GM12878 (cell line): ENCODE data around the gene RPS6KL1. TPM values are rescaled to one million over a fixed set of nuclear protein-coding genes. Genes with fewer than 3 reads are reported as not detected.

Experiments used
- ATAC-seq: fragments of 200-7000 bp; cut with Tn5 transposase; 3 replicates; pipeline ENCODE4 v1.9.1; 2020; ENCODE audit warnings: mild to moderate bottlenecking, moderate library complexity
- BruUV-seq: library from RNA; stranded (reverse); fragments of 400-500 nt; replicated peaks from 2 replicates; lab custom pipeline; 2021; lab: Mats Ljungman, UMichigan
- CTCF ChIA-PET: fragments of 300-600 bp; sonication (Branson Sonifier 250); formaldehyde crosslinking; extraction: SDS; loops from one replicate; lab custom pipeline; 2021; ENCODE audit warnings: inconsistent platforms; lab: Yijun Ruan, JAX
- POLR2A ChIA-PET: fragments of 350-600 bp; formaldehyde crosslinking; extraction: SDS; loops from one replicate; lab custom pipeline; 2021; ENCODE audit warnings: inconsistent platforms; lab: Charles Lee
- RAD21 ChIA-PET: fragments of 300-600 bp; sonication (Branson Sonifier 250); formaldehyde crosslinking; loops from one replicate; lab custom pipeline; 2023; ENCODE audit warnings: antibody characterized with exemption; ENCODE audit not compliant: unreplicated experiment; lab: Charles Lee
- SMC1A ChIA-PET: fragments of 300-600 bp; sonication (Branson Sonifier 250); formaldehyde crosslinking; loops from one replicate; lab custom pipeline; 2023; ENCODE audit not compliant: unreplicated experiment, uncharacterized antibody; lab: Charles Lee
- DNase-seq: peaks from one replicate; pipeline ENCODE4 v3.0.0-alpha.2; 2011; ENCODE audit warnings: low read depth, low spot score
- FAIRE-seq: peaks from 3 replicates; lab custom pipeline; 2011; peaks lifted over from hg19 to GRCh38; lab: Jason Lieb, UNC
- H2AFZ ChIP-seq: 2 replicates; pipeline ENCODE4 v1.6.0; 2011; ENCODE audit warnings: low read depth, low read length, control low read depth; ENCODE audit not compliant: control insufficient read depth
- H3K27ac ChIP-seq: 2 replicates; pipeline ENCODE4 v1.5.1; 2011; ENCODE audit warnings: control low read depth; ENCODE audit not compliant: control insufficient read depth, insufficient read depth
- H3K27me3 ChIP-seq, 2 experiments: replicated peaks in 1 of 2; 2 replicates each; pipeline versions ENCODE4 v1.6.0 to v1.6.1; 2011; ENCODE audit warnings: low read length in 1 of 2; ENCODE audit not compliant: control insufficient read depth in 2 of 2, insufficient read depth in 2 of 2
- H3K36me3 ChIP-seq, 2 experiments: 2 replicates each; pipeline ENCODE4 v1.5.1; 2011; ENCODE audit warnings: low read length in 1 of 2; ENCODE audit not compliant: control insufficient read depth in 2 of 2, insufficient read depth in 2 of 2
- H3K4me1 ChIP-seq: 2 replicates; pipeline ENCODE4 v1.6.1; 2011; ENCODE audit warnings: mild to moderate bottlenecking, low read length, moderate library complexity, mixed read lengths; ENCODE audit not compliant: control insufficient read depth, insufficient read depth
- H3K4me2 ChIP-seq: 2 replicates; pipeline ENCODE4 v1.6.0; 2011; ENCODE audit warnings: control low read depth; ENCODE audit not compliant: control insufficient read depth, insufficient read depth
- H3K4me3 ChIP-seq: fragments of 200-600 bp; sonication (generic); 2 replicates; pipeline ENCODE4 v1.5.1; 2016
- H3K79me2 ChIP-seq: 2 replicates; pipeline ENCODE4 v1.6.0; 2011; ENCODE audit warnings: low read length; ENCODE audit not compliant: control insufficient read depth, insufficient read depth
- H3K9ac ChIP-seq: 2 replicates; pipeline ENCODE4 v1.8.0; 2011; ENCODE audit warnings: low read length, control low read depth, mixed read lengths; ENCODE audit not compliant: control insufficient read depth, insufficient read depth
- H3K9me3 ChIP-seq: replicated peaks from 3 replicates; pipeline ENCODE4 v1.5.1; 2011; ENCODE audit warnings: mild to moderate bottlenecking, low read length; ENCODE audit not compliant: control insufficient read depth, insufficient read depth
- H4K20me1 ChIP-seq: 2 replicates; pipeline ENCODE4 v1.6.0; 2011; ENCODE audit not compliant: control insufficient read depth, insufficient read depth
- CEBPB ChIP-seq, 2 experiments: fragments of 150-350 bp in 1 of 2; IDR thresholded peaks; 2 replicates each; pipeline ENCODE4 v1.6.1; 2012 to 2014; ENCODE audit warnings: low read depth in 2 of 2, low read length in 2 of 2, borderline replicate concordance in 1 of 2, inconsistent platforms in 1 of 2
- ESRRA ChIP-seq: IDR thresholded peaks from 2 replicates; pipeline ENCODE4 v1.6.1; 2012; ENCODE audit warnings: mild to moderate bottlenecking, low read length, improper control_type of control experiment
- KAT2A ChIP-seq: conservative IDR thresholded peaks from 2 replicates; pipeline ENCODE4 v1.6.1; 2011; ENCODE audit warnings: low read depth, low read length; ENCODE audit not compliant: control insufficient read depth
- KLF5 ChIP-seq: fragments of 450-650 bp; IDR thresholded peaks from 2 replicates; pipeline ENCODE4 v1.6.1; 2014; ENCODE audit warnings: mild to moderate bottlenecking; ENCODE audit not compliant: partially characterized antibody
- NBN ChIP-seq: fragments of 450-650 bp; IDR thresholded peaks from 2 replicates; pipeline ENCODE4 v1.6.1; 2016
- NFIC ChIP-seq: IDR thresholded peaks from 2 replicates; pipeline ENCODE4 v1.6.1; 2012; ENCODE audit warnings: low read depth, mild to moderate bottlenecking, inconsistent platforms, low read length, moderate library complexity
- POLR2AphosphoS5 ChIP-seq: IDR thresholded peaks from 2 replicates; pipeline ENCODE4 v1.6.1; 2011; ENCODE audit warnings: mild to moderate bottlenecking, low read length, inconsistent platforms
- SMAD1 ChIP-seq: fragments of 450-650 bp; IDR thresholded peaks from 2 replicates; pipeline ENCODE4 v1.6.1; 2018; ENCODE audit warnings: mild to moderate bottlenecking, low read depth; ENCODE audit not compliant: partially characterized antibody
- STAT3 ChIP-seq: IDR thresholded peaks from 2 replicates; pipeline ENCODE4 v1.6.1; 2011; ENCODE audit warnings: low read depth, low read length, improper control_type of control experiment
- ZNF384 ChIP-seq: IDR thresholded peaks from 2 replicates; pipeline ENCODE4 v1.6.1; 2012; ENCODE audit warnings: low read depth, mild to moderate bottlenecking, low read length, improper control_type of control experiment, borderline replicate concordance
- ZNF622 ChIP-seq: fragments of 450-650 bp; IDR thresholded peaks from 2 replicates; pipeline ENCODE4 v1.6.1; 2017; ENCODE audit warnings: mild to moderate bottlenecking, inconsistent platforms
- WGBS: methylation state at CpG from one replicate; pipeline ENCODE4 v1.1.6; 2016; ENCODE audit warnings: low lambda C conversion rate; ENCODE audit not compliant: insufficient replicate concordance, insufficient coverage; ENCODE audit errors: missing lambda C conversion rate; 5-methylcytosine and 5-hydroxymethylcytosine counted together
- in situ Hi-C: fragments of 300-500 bp; cut with MboI; formaldehyde crosslinking; loops from 9 replicates; pipeline ENCODE4 v1.14.3; 2018; ENCODE audit warnings: mixed read lengths
- intact Hi-C: fragments of 100-400 bp; cut with micrococcal nuclease; formaldehyde crosslinking; loops from one replicate; pipeline ENCODE4 v1.14.2; 2022; ENCODE audit not compliant: unreplicated experiment
- polyA plus RNA-seq, 11 experiments: library from polyadenylated mRNA; depleted of rRNA in 4 of 11; unstranded in 6 of 11; stranded (reverse) in 5 of 11; fragments of >200 nt; fragmentation: Nextera tagmentation in 4 of 11; fragmentation: Illumina TruSeq in 1 of 11; extraction: Ambion mirVana in 4 of 11; extraction: Trizol in 1 of 11; gene quantifications; 1 replicate in 1 of 11; 2 replicates in 10 of 11; pipeline versions ENCODE4 v1.2.1 to v1.2.3, GENCODE V29; 2011 to 2016; ENCODE audit warnings: inconsistent platforms in 2 of 11, missing spikeins in 2 of 11, low read depth in 1 of 11
- total RNA-seq, 4 experiments: library from RNA; depleted of rRNA in 3 of 4; stranded (reverse); fragments of >200 nt in 3 of 4; fragmentation: Illumina TruSeq in 1 of 4; extraction: Trizol in 1 of 4; gene quantifications; 2 replicates each; pipeline versions ENCODE4 v1.2.1 to v1.2.3, GENCODE V29; 2013 to 2021
- TF ChIP-seq, protein P1 (sequence below): IDR thresholded peaks from 2 replicates; pipeline ENCODE4 v1.6.1; 2012; ENCODE audit warnings: improper control_type of control experiment, low read depth, low read length; ENCODE audit not compliant: insufficient replicate concordance
- TF ChIP-seq, protein P2 (sequence below): fragments of 450-650 bp; IDR thresholded peaks from 2 replicates; pipeline ENCODE4 v1.6.1; 2017; ENCODE audit warnings: mild to moderate bottlenecking, low read depth, inconsistent platforms; ENCODE audit not compliant: poor library complexity, severe bottlenecking

Gene RPS6KL1
- total and polyA plus RNA-seq, 10 of the 15 experiments (the other 5 are each of a cell fraction or from before 2014, with no cell fraction given) = 0.04 to 4.2 (median 2.0) TPM

DNA sequence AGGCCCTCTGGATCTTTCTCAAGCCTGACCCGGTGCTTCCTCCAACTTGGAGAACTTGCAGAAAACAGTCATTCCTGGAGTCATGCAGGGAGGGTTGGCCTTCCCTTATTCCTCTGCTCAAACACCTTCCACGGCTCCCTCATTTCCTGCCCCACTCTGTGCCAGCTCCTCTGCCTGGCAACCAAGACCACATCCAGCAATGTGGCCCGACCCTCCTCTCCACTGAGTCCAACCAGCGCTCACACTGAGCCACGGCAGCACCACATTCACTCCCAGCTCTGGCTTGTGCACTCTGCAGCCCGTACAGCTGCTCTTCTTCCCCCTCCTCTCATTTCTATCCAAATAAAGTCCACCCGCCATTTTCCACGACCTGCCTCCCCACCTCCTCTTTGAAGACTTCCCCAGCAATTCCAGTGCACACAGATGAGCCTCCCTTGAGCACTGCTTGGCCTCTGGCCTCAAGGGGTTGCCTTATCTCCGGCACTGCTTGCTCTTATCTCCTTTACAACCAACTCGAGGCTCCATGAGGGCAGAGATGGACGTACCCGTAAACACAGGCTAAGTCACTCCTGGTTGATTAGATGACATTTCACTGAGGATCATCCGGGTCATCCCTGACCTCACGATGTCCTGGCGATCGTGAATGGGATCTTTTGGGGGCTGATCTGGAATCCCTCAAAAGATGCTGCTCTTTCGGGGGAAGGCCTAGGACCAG lies 27.0 kb upstream of the RPS6KL1 start (continued):
- TF ChIP-seq, protein P1, sequence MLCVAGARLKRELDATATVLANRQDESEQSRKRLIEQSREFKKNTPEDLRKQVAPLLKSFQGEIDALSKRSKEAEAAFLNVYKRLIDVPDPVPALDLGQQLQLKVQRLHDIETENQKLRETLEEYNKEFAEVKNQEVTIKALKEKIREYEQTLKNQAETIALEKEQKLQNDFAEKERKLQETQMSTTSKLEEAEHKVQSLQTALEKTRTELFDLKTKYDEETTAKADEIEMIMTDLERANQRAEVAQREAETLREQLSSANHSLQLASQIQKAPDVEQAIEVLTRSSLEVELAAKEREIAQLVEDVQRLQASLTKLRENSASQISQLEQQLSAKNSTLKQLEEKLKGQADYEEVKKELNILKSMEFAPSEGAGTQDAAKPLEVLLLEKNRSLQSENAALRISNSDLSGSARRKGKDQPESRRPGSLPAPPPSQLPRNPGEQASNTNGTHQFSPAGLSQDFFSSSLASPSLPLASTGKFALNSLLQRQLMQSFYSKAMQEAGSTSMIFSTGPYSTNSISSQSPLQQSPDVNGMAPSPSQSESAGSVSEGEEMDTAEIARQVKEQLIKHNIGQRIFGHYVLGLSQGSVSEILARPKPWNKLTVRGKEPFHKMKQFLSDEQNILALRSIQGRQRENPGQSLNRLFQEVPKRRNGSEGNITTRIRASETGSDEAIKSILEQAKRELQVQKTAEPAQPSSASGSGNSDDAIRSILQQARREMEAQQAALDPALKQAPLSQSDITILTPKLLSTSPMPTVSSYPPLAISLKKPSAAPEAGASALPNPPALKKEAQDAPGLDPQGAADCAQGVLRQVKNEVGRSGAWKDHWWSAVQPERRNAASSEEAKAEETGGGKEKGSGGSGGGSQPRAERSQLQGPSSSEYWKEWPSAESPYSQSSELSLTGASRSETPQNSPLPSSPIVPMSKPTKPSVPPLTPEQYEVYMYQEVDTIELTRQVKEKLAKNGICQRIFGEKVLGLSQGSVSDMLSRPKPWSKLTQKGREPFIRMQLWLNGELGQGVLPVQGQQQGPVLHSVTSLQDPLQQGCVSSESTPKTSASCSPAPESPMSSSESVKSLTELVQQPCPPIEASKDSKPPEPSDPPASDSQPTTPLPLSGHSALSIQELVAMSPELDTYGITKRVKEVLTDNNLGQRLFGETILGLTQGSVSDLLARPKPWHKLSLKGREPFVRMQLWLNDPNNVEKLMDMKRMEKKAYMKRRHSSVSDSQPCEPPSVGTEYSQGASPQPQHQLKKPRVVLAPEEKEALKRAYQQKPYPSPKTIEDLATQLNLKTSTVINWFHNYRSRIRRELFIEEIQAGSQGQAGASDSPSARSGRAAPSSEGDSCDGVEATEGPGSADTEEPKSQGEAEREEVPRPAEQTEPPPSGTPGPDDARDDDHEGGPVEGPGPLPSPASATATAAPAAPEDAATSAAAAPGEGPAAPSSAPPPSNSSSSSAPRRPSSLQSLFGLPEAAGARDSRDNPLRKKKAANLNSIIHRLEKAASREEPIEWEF = no peak
- no peak for TF ChIP-seq KAT2A
- no peak for TF ChIP-seq KLF5
- no peak for TF ChIP-seq SMAD1

DNA sequence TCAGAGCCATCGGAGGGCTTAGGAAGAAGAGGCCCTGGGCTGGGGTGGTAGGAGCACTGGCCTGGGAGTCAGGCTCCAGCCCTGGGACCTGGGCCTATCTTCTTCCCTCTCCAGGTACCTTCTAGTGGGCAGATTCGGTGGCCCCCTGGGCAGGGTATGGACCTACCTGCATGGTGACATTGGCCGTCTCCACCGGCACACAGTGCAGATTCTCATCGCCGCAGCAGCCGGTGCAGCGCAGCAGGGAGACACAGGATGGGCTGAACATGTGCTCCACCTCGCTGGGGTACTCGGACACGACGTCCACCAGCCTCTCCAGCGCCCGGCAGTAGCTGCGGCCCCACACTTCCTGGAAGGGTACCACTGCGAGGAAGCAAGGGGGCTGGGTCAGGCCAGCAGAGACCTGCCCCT lies 26.1 kb upstream of the RPS6KL1 start:
- POLR2A ChIA-PET = no interaction called here
- H4K20me1 ChIP-seq = no peaks in the 10 kb centered on the region
- no TSS peak for BruUV-seq
- TF ChIP-seq ZNF384 = no peak
- TF ChIP-seq, protein P2, sequence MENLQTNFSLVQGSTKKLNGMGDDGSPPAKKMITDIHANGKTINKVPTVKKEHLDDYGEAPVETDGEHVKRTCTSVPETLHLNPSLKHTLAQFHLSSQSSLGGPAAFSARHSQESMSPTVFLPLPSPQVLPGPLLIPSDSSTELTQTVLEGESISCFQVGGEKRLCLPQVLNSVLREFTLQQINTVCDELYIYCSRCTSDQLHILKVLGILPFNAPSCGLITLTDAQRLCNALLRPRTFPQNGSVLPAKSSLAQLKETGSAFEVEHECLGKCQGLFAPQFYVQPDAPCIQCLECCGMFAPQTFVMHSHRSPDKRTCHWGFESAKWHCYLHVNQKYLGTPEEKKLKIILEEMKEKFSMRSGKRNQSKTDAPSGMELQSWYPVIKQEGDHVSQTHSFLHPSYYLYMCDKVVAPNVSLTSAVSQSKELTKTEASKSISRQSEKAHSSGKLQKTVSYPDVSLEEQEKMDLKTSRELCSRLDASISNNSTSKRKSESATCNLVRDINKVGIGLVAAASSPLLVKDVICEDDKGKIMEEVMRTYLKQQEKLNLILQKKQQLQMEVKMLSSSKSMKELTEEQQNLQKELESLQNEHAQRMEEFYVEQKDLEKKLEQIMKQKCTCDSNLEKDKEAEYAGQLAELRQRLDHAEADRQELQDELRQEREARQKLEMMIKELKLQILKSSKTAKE = no peak
- no peak for TF ChIP-seq POLR2AphosphoS5
- no peak for TF ChIP-seq ESRRA
- no peak for TF ChIP-seq ZNF622
- no peak for TF ChIP-seq NBN
- no peak for TF ChIP-seq STAT3
- TF ChIP-seq CEBPB (IDR thresholded peaks at IDR 0.05; ENCODE audit: borderline replicate concordance in 1 of 2, low read depth in 2 of 2, low read length in 2 of 2) = no peak
- no peak for TF ChIP-seq NFIC
- TF ChIP-seq, all 136 proteins: peak for 0
- in situ Hi-C loops (no loop called here), intact Hi-C loops (loop anchor here (10.0 kb wide), 1 partner anchor 356 kb away; no protein-coding TSS in a partner anchor)
- ATAC-seq = no peak
- ChIA-PET CTCF (interaction anchor here (1.1 to 9.1 kb wide), 4 partner anchors 13 to 139 kb away, joined by 3 to 129 read pairs (median 33); no protein-coding TSS in a partner anchor), RAD21 (interaction anchor here (0.7 to 2.6 kb wide), 3 partner anchors 13 to 140 kb away, joined by 3 to 17 read pairs (median 5); no protein-coding TSS in a partner anchor), SMC1A (interaction anchor here (0.8 to 6.1 kb wide), 3 partner anchors 12 to 139 kb away, joined by 3 to 32 read pairs (median 4); no protein-coding TSS in a partner anchor)
- Histone ChIP-seq H3K27ac (no peak overlapping the region), H3K36me3 (no peaks in the 10 kb centered on the region), H3K4me1 (peaks cover 4% of the 10 kb centered on the region), H3K9ac (no peak overlapping the region), H3K27me3 (no peaks in the 10 kb centered on the region), H3K79me2 (no peaks in the 10 kb centered on the region), H3K4me3 (no peak overlapping the region), H3K9me3 (no peaks in the 10 kb centered on the region), H2AFZ (no peak overlapping the region), H3K4me2 (no peak overlapping the region)
- no peak for DNase-seq
- WGBS = 75% methylated on average over 16 of the region's 16 CpGs
- no peak for FAIRE-seq
